HCT116 (cell line): ENCODE measurements around the gene CDR2. TPM values are rescaled to one million over a fixed set of nuclear protein-coding genes. Genes with fewer than 3 reads are reported as not detected.

Experiments
- ATAC-seq: fragments of 200-7000 bp; cut with Tn5 transposase; 2 replicates; pipeline ENCODE4 v1.9.1; 2020; ENCODE audit warnings: mild to moderate bottlenecking, moderate library complexity
- BruUV-seq: library from RNA; stranded (reverse); fragments of 400-500 nt; replicated peaks from 2 replicates; lab custom pipeline; 2021; lab: Mats Ljungman, UMichigan
- CTCF ChIA-PET: fragments of 300-600 bp; sonication (Branson Sonifier 250); formaldehyde crosslinking; loops from one replicate; lab custom pipeline; 2021; ENCODE audit warnings: antibody characterized with exemption; lab: Charles Lee
- POLR2A ChIA-PET: fragments of 300-600, 350-600 bp; sonication (Branson Sonifier 250); formaldehyde crosslinking; loops from one replicate; lab custom pipeline; 2021; ENCODE audit warnings: antibody characterized with exemption; lab: Charles Lee
- RAD21 ChIA-PET, 2 experiments: fragments of 300-600 bp; sonication (Branson Sonifier 250); formaldehyde crosslinking; loops; one replicate each; lab custom pipeline; 2023; ENCODE audit warnings: low total read pairs in 2 of 2; ENCODE audit not compliant: uncharacterized antibody in 2 of 2, unreplicated experiment in 2 of 2, low non-redundant PET in 1 of 2; lab: Charles Lee
- DNase-seq: peaks from one replicate; pipeline ENCODE4 v3.0.0-alpha.2; 2010; ENCODE audit warnings: low read depth, low spot score
- H2AFZ ChIP-seq: fragments of 200-600 bp; shearing (Covaris generic), sonication (generic); 2 replicates; pipeline ENCODE4 v1.6.1; 2017; ENCODE audit warnings: low read depth, mixed run types, mixed read lengths, antibody characterized with exemption, low read length; ENCODE audit not compliant: poor library complexity, severe bottlenecking
- H3K27ac ChIP-seq: 2 replicates; pipeline ENCODE4 v1.5.1; 2012; ENCODE audit warnings: low read depth, low read length
- H3K27me3 ChIP-seq: fragments of 200-600 bp; sonication (generic); 2 replicates; pipeline ENCODE4 v1.6.1; 2016; ENCODE audit warnings: mixed run types, low read length, mixed read lengths; ENCODE audit not compliant: insufficient read depth
- H3K36me3 ChIP-seq, 2 experiments: fragments of 200-500 bp in 1 of 2; fragments of 200-600 bp in 1 of 2; sonication (Bioruptor generic) in 1 of 2; sonication (generic) in 1 of 2; 2 replicates each; pipeline versions ENCODE4 v1.5.1 to v1.6.1; 2014 to 2016; ENCODE audit warnings: low read length in 2 of 2, inconsistent platforms in 1 of 2, mixed read lengths in 1 of 2, mixed run types in 1 of 2; ENCODE audit not compliant: insufficient read depth in 2 of 2, control insufficient read depth in 1 of 2
- H3K4me1 ChIP-seq, 2 experiments: fragments of 200-600 bp in 1 of 2; sonication (generic) in 1 of 2; 2 replicates each; pipeline versions ENCODE4 v1.5.1 to v1.6.1; 2012 to 2017; ENCODE audit warnings: low read length in 2 of 2, inconsistent platforms in 1 of 2, mild to moderate bottlenecking in 1 of 2, mixed read lengths in 1 of 2, mixed run types in 1 of 2, moderate library complexity in 1 of 2; ENCODE audit not compliant: insufficient read depth in 2 of 2, control insufficient read depth in 1 of 2
- H3K4me2 ChIP-seq: fragments of 200-600 bp; sonication (generic); 2 replicates; pipeline ENCODE4 v1.6.1; 2017; ENCODE audit warnings: mixed run types, low read length, mixed read lengths
- H3K4me3 ChIP-seq, 2 experiments: fragments of 200-600 bp in 1 of 2; sonication (generic) in 1 of 2; replicated peaks in 1 of 2; 2 replicates each; pipeline ENCODE4 v1.5.1; 2011 to 2016; ENCODE audit warnings: low read length in 2 of 2, control low read depth in 1 of 2, low read depth in 1 of 2, mild to moderate bottlenecking in 1 of 2, mixed read lengths in 1 of 2, mixed run types in 1 of 2
- H3K79me2 ChIP-seq: fragments of 200-600 bp; sonication (generic); 2 replicates; pipeline ENCODE4 v1.6.1; 2017; ENCODE audit warnings: mild to moderate bottlenecking, mixed run types, low read length, moderate library complexity, mixed read lengths; ENCODE audit not compliant: insufficient read depth
- H3K9ac ChIP-seq: fragments of 200-600 bp; sonication (generic); 2 replicates; pipeline ENCODE4 v1.6.1; 2016; ENCODE audit warnings: low read length, mixed read lengths
- H3K9me2 ChIP-seq: fragments of 200-600 bp; sonication (generic), shearing (Covaris generic); 2 replicates; pipeline ENCODE4 v1.6.1; 2017; ENCODE audit warnings: mixed run types, mild to moderate bottlenecking, moderate library complexity; ENCODE audit not compliant: insufficient read depth
- H3K9me3 ChIP-seq, 2 experiments: fragments of 200-500 bp in 1 of 2; fragments of 200-600 bp in 1 of 2; sonication (Bioruptor generic) in 1 of 2; sonication (generic) in 1 of 2; 2 replicates each; pipeline ENCODE4 v1.6.1; 2014 to 2017; ENCODE audit warnings: low read length in 2 of 2, mixed read lengths in 2 of 2, inconsistent platforms in 1 of 2, low read depth in 1 of 2, mild to moderate bottlenecking in 1 of 2, mixed run types in 1 of 2, moderate library complexity in 1 of 2; ENCODE audit not compliant: control insufficient read depth in 1 of 2, insufficient read depth in 1 of 2
- H4K20me1 ChIP-seq: fragments of 200-600 bp; sonication (generic), shearing (Covaris generic); 2 replicates; pipeline ENCODE4 v1.6.1; 2017; ENCODE audit warnings: mixed run types, mild to moderate bottlenecking, moderate library complexity; ENCODE audit not compliant: insufficient read depth
- ATF3 ChIP-seq: IDR thresholded peaks from 2 replicates; pipeline ENCODE4 v1.6.1; 2012
- CBX3 ChIP-seq: IDR thresholded peaks from 2 replicates; pipeline ENCODE4 v1.6.1; 2012; ENCODE audit warnings: low read depth
- CEBPB ChIP-seq: IDR thresholded peaks from 2 replicates; pipeline ENCODE4 v1.6.1; 2012; ENCODE audit warnings: low read depth
- CTCF ChIP-seq, 3 experiments: fragments of 200-600 bp in 1 of 3; sonication (generic) in 1 of 3; IDR thresholded peaks in 2 of 3; conservative IDR thresholded peaks in 1 of 3; 2 replicates each; pipeline ENCODE4 v1.5.1; 2012 to 2017; ENCODE audit warnings: low read depth in 2 of 3, low read length in 2 of 3, antibody characterized with exemption in 1 of 3, borderline replicate concordance in 1 of 3, control low read depth in 1 of 3, mild to moderate bottlenecking in 1 of 3, mixed read lengths in 1 of 3, mixed run types in 1 of 3, moderate library complexity in 1 of 3; ENCODE audit not compliant: insufficient read depth in 1 of 3
- EZH2 ChIP-seq: fragments of 200-600 bp; sonication (generic); IDR thresholded peaks from 2 replicates; pipeline ENCODE4 v1.6.1; 2017; ENCODE audit warnings: antibody characterized with exemption, mixed run types
- EZH2phosphoT487 ChIP-seq: fragments of 200-600 bp; IDR thresholded peaks from 2 replicates; pipeline ENCODE4 v1.6.1; 2018; ENCODE audit warnings: antibody characterized with exemption, borderline replicate concordance
- FOSL1 ChIP-seq: IDR thresholded peaks from 2 replicates; pipeline ENCODE4 v1.6.1; 2012; ENCODE audit warnings: low read depth
- JUND ChIP-seq: IDR thresholded peaks from 2 replicates; pipeline ENCODE4 v1.6.1; 2012
- POLR2AphosphoS5 ChIP-seq: IDR thresholded peaks from 2 replicates; pipeline ENCODE4 v1.6.1; 2011; ENCODE audit warnings: mild to moderate bottlenecking, low read depth, low read length, moderate library complexity
- SIN3A ChIP-seq: IDR thresholded peaks from 2 replicates; pipeline ENCODE4 v1.6.1; 2012; ENCODE audit warnings: low read depth
- TCF7L2 ChIP-seq: IDR thresholded peaks from 2 replicates; pipeline ENCODE4 v1.7.0; 2011; ENCODE audit warnings: borderline replicate concordance, inconsistent platforms; ENCODE audit not compliant: insufficient read depth, insufficient read length; ENCODE audit errors: extremely low read depth
- YY1 ChIP-seq: IDR thresholded peaks from 2 replicates; pipeline ENCODE4 v1.6.1; 2011; ENCODE audit warnings: low read length, low read depth, moderate library complexity, mild to moderate bottlenecking; ENCODE audit not compliant: insufficient replicate concordance; ENCODE audit errors: extremely low read depth
- ZBTB33 ChIP-seq: IDR thresholded peaks from 2 replicates; pipeline ENCODE4 v1.6.1; 2011; ENCODE audit warnings: mild to moderate bottlenecking, low read length, moderate library complexity; ENCODE audit not compliant: insufficient replicate concordance; ENCODE audit errors: extremely low read depth
- ZNF274 ChIP-seq: fragments of 200-500 bp; sonication (Bioruptor generic); IDR thresholded peaks from 2 replicates; pipeline ENCODE4 v1.6.1; 2014; ENCODE audit warnings: mild to moderate bottlenecking, low read depth, low read length, inconsistent platforms
- intact Hi-C: fragments of 100-400 bp; cut with micrococcal nuclease; formaldehyde crosslinking; loops from 2 replicates; pipeline ENCODE4 v1.10.0; 2022
- total RNA-seq: library from RNA; stranded (reverse); gene quantifications from one replicate; pipeline ENCODE4 v1.2.1, GENCODE V29; 2021; ENCODE audit not compliant: unreplicated experiment

CDR2 gene
- total RNA-seq, 1 experiment from 2014 or later = 27.3 TPM

GRCh38 chr16:22297871-22298733, 76.3 kb downstream of the CDR2 start (continued):
- TF ChIP-seq YY1 (peak; percentile 76), CBX3 (peak; percentile 90), FOSL1 (no peak), ZNF274 (no peak), CEBPB (no peak; the same call in 1 of the 2 replicates)
- TF ChIP-seq, all 23 proteins: peak for 11

GRCh38 chr16:22297114-22297870, 77.1 kb downstream of the CDR2 start, which contains the start of gene POLR3E:
POLR3E (plus strand) TSS chr16:22297409; CDS start chr16:22302969, 5,560 bp downstream.
- Histone ChIP-seq H3K4me2 (peak within 1 kb of the TSS; percentile 93), H3K79me2 (peaks cover 49% of the 10 kb centered on the region), H3K9me3 (no peaks in the 10 kb centered on the region), H3K4me3 (peak within 1 kb of the TSS; percentile 83 to 92), H3K27ac (peak within 1 kb of the TSS; percentile 94), H3K4me1 (peaks cover 6 to 19% of the 10 kb centered on the region in 2 experiments; a peak in 3 of 4 replicates), H3K9ac (peak within 1 kb of the TSS; percentile 100), H4K20me1 (no peaks in the 10 kb centered on the region; the same call in 1 of the 2 replicates), H3K9me2 (no peaks in the 10 kb centered on the region), H2AFZ (peak within 1 kb of the TSS; percentile 100), H3K36me3 (peaks cover 0 to 10% of the 10 kb centered on the region in 2 experiments; a peak in 1 of 4 replicates), H3K27me3 (no peaks in the 10 kb centered on the region)
- ATAC-seq = peak; percentile 86
- intact Hi-C loops = loop anchor here (1.0 to 10.0 kb wide), 3 partner anchors 91 to 292 kb away; partner anchors contain the start of genes EEF2K, MOSMO and PDZD9
- ChIA-PET POLR2A (no interaction called here), CTCF (no interaction called here), RAD21 (no interaction called here)
- peak; percentile 93 for DNase-seq
- BruUV-seq = no TSS peak
- TF ChIP-seq POLR2AphosphoS5 = peak; percentile 78
- no peak for TF ChIP-seq FOSL1
- TF ChIP-seq ZBTB33 = peak; percentile 34
- TF ChIP-seq EZH2 = no peak
- no peak for TF ChIP-seq TCF7L2
- no peak for TF ChIP-seq ZNF274
- no peak for TF ChIP-seq JUND
- no peak for TF ChIP-seq EZH2phosphoT487
- TF ChIP-seq CTCF (IDR thresholded peaks at IDR 0.05 in 2 of 3, conservative IDR thresholded peaks at IDR 0.05 in 1 of 3; ENCODE audit: borderline replicate concordance in 1 of 3, insufficient read depth in 1 of 3, low read depth in 2 of 3, low read length in 2 of 3) = peak; percentile 76 to 96 (median 92)
- TF ChIP-seq ATF3 = peak; percentile 100
- peak; percentile 37; the same call in 1 of the 2 replicates for TF ChIP-seq SIN3A
